HCT116 (cell line): Measurements from ENCODE around the gene HRK. TPM values are rescaled to one million over a fixed set of nuclear protein-coding genes. Genes with fewer than 3 reads are reported as not detected.

Experiments
- ATAC-seq: fragments of 200-7000 bp; cut with Tn5 transposase; 2 replicates; pipeline ENCODE4 v1.9.1; 2020; ENCODE audit warnings: mild to moderate bottlenecking, moderate library complexity
- BruUV-seq: library from RNA; stranded (reverse); fragments of 400-500 nt; replicated peaks from 2 replicates; lab custom pipeline; 2021; lab: Mats Ljungman, UMichigan
- CTCF ChIA-PET: fragments of 300-600 bp; sonication (Branson Sonifier 250); formaldehyde crosslinking; loops from one replicate; lab custom pipeline; 2021; ENCODE audit warnings: antibody characterized with exemption; lab: Charles Lee
- POLR2A ChIA-PET: fragments of 300-600, 350-600 bp; sonication (Branson Sonifier 250); formaldehyde crosslinking; loops from one replicate; lab custom pipeline; 2021; ENCODE audit warnings: antibody characterized with exemption; lab: Charles Lee
- RAD21 ChIA-PET, 2 experiments: fragments of 300-600 bp; sonication (Branson Sonifier 250); formaldehyde crosslinking; loops; one replicate each; lab custom pipeline; 2023; ENCODE audit warnings: low total read pairs in 2 of 2; ENCODE audit not compliant: uncharacterized antibody in 2 of 2, unreplicated experiment in 2 of 2, low non-redundant PET in 1 of 2; lab: Charles Lee
- DNase-seq: peaks from one replicate; pipeline ENCODE4 v3.0.0-alpha.2; 2010; ENCODE audit warnings: low read depth, low spot score
- H2AFZ ChIP-seq: fragments of 200-600 bp; shearing (Covaris generic), sonication (generic); 2 replicates; pipeline ENCODE4 v1.6.1; 2017; ENCODE audit warnings: low read depth, mixed run types, mixed read lengths, antibody characterized with exemption, low read length; ENCODE audit not compliant: poor library complexity, severe bottlenecking
- H3K27ac ChIP-seq: 2 replicates; pipeline ENCODE4 v1.5.1; 2012; ENCODE audit warnings: low read depth, low read length
- H3K27me3 ChIP-seq: fragments of 200-600 bp; sonication (generic); 2 replicates; pipeline ENCODE4 v1.6.1; 2016; ENCODE audit warnings: mixed run types, low read length, mixed read lengths; ENCODE audit not compliant: insufficient read depth
- H3K36me3 ChIP-seq, 2 experiments: fragments of 200-500 bp in 1 of 2; fragments of 200-600 bp in 1 of 2; sonication (Bioruptor generic) in 1 of 2; sonication (generic) in 1 of 2; 2 replicates each; pipeline versions ENCODE4 v1.5.1 to v1.6.1; 2014 to 2016; ENCODE audit warnings: low read length in 2 of 2, inconsistent platforms in 1 of 2, mixed read lengths in 1 of 2, mixed run types in 1 of 2; ENCODE audit not compliant: insufficient read depth in 2 of 2, control insufficient read depth in 1 of 2
- H3K4me1 ChIP-seq, 2 experiments: fragments of 200-600 bp in 1 of 2; sonication (generic) in 1 of 2; 2 replicates each; pipeline versions ENCODE4 v1.5.1 to v1.6.1; 2012 to 2017; ENCODE audit warnings: low read length in 2 of 2, inconsistent platforms in 1 of 2, mild to moderate bottlenecking in 1 of 2, mixed read lengths in 1 of 2, mixed run types in 1 of 2, moderate library complexity in 1 of 2; ENCODE audit not compliant: insufficient read depth in 2 of 2, control insufficient read depth in 1 of 2
- H3K4me2 ChIP-seq: fragments of 200-600 bp; sonication (generic); 2 replicates; pipeline ENCODE4 v1.6.1; 2017; ENCODE audit warnings: mixed run types, low read length, mixed read lengths
- H3K4me3 ChIP-seq, 2 experiments: fragments of 200-600 bp in 1 of 2; sonication (generic) in 1 of 2; replicated peaks in 1 of 2; 2 replicates each; pipeline ENCODE4 v1.5.1; 2011 to 2016; ENCODE audit warnings: low read length in 2 of 2, control low read depth in 1 of 2, low read depth in 1 of 2, mild to moderate bottlenecking in 1 of 2, mixed read lengths in 1 of 2, mixed run types in 1 of 2
- H3K79me2 ChIP-seq: fragments of 200-600 bp; sonication (generic); 2 replicates; pipeline ENCODE4 v1.6.1; 2017; ENCODE audit warnings: mild to moderate bottlenecking, mixed run types, low read length, moderate library complexity, mixed read lengths; ENCODE audit not compliant: insufficient read depth
- H3K9ac ChIP-seq: fragments of 200-600 bp; sonication (generic); 2 replicates; pipeline ENCODE4 v1.6.1; 2016; ENCODE audit warnings: low read length, mixed read lengths
- H3K9me2 ChIP-seq: fragments of 200-600 bp; sonication (generic), shearing (Covaris generic); 2 replicates; pipeline ENCODE4 v1.6.1; 2017; ENCODE audit warnings: mixed run types, mild to moderate bottlenecking, moderate library complexity; ENCODE audit not compliant: insufficient read depth
- H3K9me3 ChIP-seq, 2 experiments: fragments of 200-500 bp in 1 of 2; fragments of 200-600 bp in 1 of 2; sonication (Bioruptor generic) in 1 of 2; sonication (generic) in 1 of 2; 2 replicates each; pipeline ENCODE4 v1.6.1; 2014 to 2017; ENCODE audit warnings: low read length in 2 of 2, mixed read lengths in 2 of 2, inconsistent platforms in 1 of 2, low read depth in 1 of 2, mild to moderate bottlenecking in 1 of 2, mixed run types in 1 of 2, moderate library complexity in 1 of 2; ENCODE audit not compliant: control insufficient read depth in 1 of 2, insufficient read depth in 1 of 2
- H4K20me1 ChIP-seq: fragments of 200-600 bp; sonication (generic), shearing (Covaris generic); 2 replicates; pipeline ENCODE4 v1.6.1; 2017; ENCODE audit warnings: mixed run types, mild to moderate bottlenecking, moderate library complexity; ENCODE audit not compliant: insufficient read depth
- ATF3 ChIP-seq: IDR thresholded peaks from 2 replicates; pipeline ENCODE4 v1.6.1; 2012
- CEBPB ChIP-seq: IDR thresholded peaks from 2 replicates; pipeline ENCODE4 v1.6.1; 2012; ENCODE audit warnings: low read depth
- EZH2phosphoT487 ChIP-seq: fragments of 200-600 bp; IDR thresholded peaks from 2 replicates; pipeline ENCODE4 v1.6.1; 2018; ENCODE audit warnings: antibody characterized with exemption, borderline replicate concordance
- POLR2AphosphoS5 ChIP-seq: IDR thresholded peaks from 2 replicates; pipeline ENCODE4 v1.6.1; 2011; ENCODE audit warnings: mild to moderate bottlenecking, low read depth, low read length, moderate library complexity
- RAD21 ChIP-seq: IDR thresholded peaks from 2 replicates; pipeline ENCODE4 v1.6.1; 2012; ENCODE audit warnings: low read depth, mild to moderate bottlenecking
- REST ChIP-seq: IDR thresholded peaks from 2 replicates; pipeline ENCODE4 v1.6.1; 2012; ENCODE audit warnings: low read depth
- SIN3A ChIP-seq: IDR thresholded peaks from 2 replicates; pipeline ENCODE4 v1.6.1; 2012; ENCODE audit warnings: low read depth
- intact Hi-C: fragments of 100-400 bp; cut with micrococcal nuclease; formaldehyde crosslinking; loops from 2 replicates; pipeline ENCODE4 v1.10.0; 2022
- total RNA-seq: library from RNA; stranded (reverse); gene quantifications from one replicate; pipeline ENCODE4 v1.2.1, GENCODE V29; 2021; ENCODE audit not compliant: unreplicated experiment

Gene HRK
- total RNA-seq, 1 experiment from 2014 or later = 4.3 TPM

GRCh38 chr12:116860263-116860662 lies 21.0 kb downstream of the HRK start:
- no peaks in the 10 kb centered on the region for H3K9me3 ChIP-seq
- no peak overlapping the region for H3K4me3 ChIP-seq
- ATAC-seq = no peak
- ChIA-PET CTCF (no interaction called here), RAD21 (no interaction called here)
- no peak overlapping the region for H2AFZ ChIP-seq
- peaks cover 20 to 32% of the 10 kb centered on the region in 2 experiments for H3K4me1 ChIP-seq
- H3K79me2 ChIP-seq = no peaks in the 10 kb centered on the region
- intact Hi-C loops = no loop called here
- no peak for DNase-seq
- no peaks in the 10 kb centered on the region for H3K27me3 ChIP-seq
- no peaks in the 10 kb centered on the region for H3K9me2 ChIP-seq
- no TSS peak for BruUV-seq
- H3K36me3 ChIP-seq = no peaks in the 10 kb centered on the region
- H3K9ac ChIP-seq = no peak overlapping the region
- no peak overlapping the region for H3K4me2 ChIP-seq
- no peaks in the 10 kb centered on the region for H4K20me1 ChIP-seq
- TF ChIP-seq ATF3 = no peak
- TF ChIP-seq SIN3A = no peak
- TF ChIP-seq RAD21 = no peak
- no peak for TF ChIP-seq REST
- TF ChIP-seq POLR2AphosphoS5 = no peak
- TF ChIP-seq CEBPB = no peak
- TF ChIP-seq EZH2phosphoT487 = no peak
- TF ChIP-seq, all 23 proteins: peak for 0
- no peak overlapping the region for H3K27ac ChIP-seq
- POLR2A ChIA-PET = no interaction called here
